ENCODE results near the gene SFXN1.

GRCh38 chr5:175456105-175456742 is 22.1 kb upstream of the SFXN1 start:
- TF ChIP-seq, protein P1, sequence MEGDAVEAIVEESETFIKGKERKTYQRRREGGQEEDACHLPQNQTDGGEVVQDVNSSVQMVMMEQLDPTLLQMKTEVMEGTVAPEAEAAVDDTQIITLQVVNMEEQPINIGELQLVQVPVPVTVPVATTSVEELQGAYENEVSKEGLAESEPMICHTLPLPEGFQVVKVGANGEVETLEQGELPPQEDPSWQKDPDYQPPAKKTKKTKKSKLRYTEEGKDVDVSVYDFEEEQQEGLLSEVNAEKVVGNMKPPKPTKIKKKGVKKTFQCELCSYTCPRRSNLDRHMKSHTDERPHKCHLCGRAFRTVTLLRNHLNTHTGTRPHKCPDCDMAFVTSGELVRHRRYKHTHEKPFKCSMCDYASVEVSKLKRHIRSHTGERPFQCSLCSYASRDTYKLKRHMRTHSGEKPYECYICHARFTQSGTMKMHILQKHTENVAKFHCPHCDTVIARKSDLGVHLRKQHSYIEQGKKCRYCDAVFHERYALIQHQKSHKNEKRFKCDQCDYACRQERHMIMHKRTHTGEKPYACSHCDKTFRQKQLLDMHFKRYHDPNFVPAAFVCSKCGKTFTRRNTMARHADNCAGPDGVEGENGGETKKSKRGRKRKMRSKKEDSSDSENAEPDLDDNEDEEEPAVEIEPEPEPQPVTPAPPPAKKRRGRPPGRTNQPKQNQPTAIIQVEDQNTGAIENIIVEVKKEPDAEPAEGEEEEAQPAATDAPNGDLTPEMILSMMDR (IDR thresholded peaks at IDR 0.05), result no peak
- no peak for TF ChIP-seq POLR2AphosphoS5 (IDR thresholded peaks at IDR 0.05; ENCODE audit: low read depth, low read length)
- no peak for TF ChIP-seq SIN3A (IDR thresholded peaks at IDR 0.05; ENCODE audit: borderline replicate concordance, insufficient read depth, low read depth, low read length)
- TF ChIP-seq TCF7L2 (IDR thresholded peaks at IDR 0.05; ENCODE audit: low read depth, low read length), result no peak
- TF ChIP-seq REST (IDR thresholded peaks at IDR 0.05; ENCODE audit: insufficient read depth in 1 of 2, low read depth in 2 of 2, low read length in 1 of 2), result no peak
